AG20443 (cell line): ENCODE data around the gene NTRK2.
A peak's percentile ranks its signal among the peaks of the same experiment; 100 is the strongest.

Experiments
- DNase-seq: peaks from one replicate; pipeline ENCODE4 v3.0.0; 2012; ENCODE audit warnings: low spot score, mixed read lengths

Gene NTRK2

DNA sequence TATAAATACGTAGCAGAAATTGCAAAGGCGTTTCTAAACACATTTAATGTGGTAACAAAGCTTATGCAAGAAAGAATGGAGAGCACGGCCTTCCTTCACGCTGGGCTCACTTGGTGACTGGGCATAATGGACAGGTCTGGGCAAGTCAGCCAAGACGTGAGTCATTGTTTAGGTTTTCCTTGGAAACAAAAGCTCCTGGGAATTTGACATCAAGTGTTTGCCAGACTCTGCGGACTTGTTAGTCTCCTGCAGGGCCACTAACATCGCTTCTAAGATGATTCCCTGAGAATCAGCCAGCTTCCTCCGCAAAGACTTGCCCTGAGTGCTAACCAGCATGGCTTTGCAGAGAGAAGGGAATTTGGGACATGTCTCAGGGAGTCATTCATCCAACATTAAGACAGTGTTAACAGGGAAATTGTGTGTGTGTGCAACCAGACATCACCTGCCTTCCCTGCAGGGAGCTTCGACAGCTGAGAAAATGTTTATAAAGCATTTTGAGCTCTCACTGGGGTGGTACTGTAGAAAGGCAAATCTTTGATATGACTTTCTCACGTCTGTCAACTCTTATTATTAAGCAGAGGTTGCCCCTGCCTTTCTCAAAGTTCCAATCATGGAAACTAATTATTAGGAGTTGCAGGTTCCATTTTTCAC is 182.5 kb downstream of the NTRK2 start:
- DNase-seq, result peak; percentile 82

DNA sequence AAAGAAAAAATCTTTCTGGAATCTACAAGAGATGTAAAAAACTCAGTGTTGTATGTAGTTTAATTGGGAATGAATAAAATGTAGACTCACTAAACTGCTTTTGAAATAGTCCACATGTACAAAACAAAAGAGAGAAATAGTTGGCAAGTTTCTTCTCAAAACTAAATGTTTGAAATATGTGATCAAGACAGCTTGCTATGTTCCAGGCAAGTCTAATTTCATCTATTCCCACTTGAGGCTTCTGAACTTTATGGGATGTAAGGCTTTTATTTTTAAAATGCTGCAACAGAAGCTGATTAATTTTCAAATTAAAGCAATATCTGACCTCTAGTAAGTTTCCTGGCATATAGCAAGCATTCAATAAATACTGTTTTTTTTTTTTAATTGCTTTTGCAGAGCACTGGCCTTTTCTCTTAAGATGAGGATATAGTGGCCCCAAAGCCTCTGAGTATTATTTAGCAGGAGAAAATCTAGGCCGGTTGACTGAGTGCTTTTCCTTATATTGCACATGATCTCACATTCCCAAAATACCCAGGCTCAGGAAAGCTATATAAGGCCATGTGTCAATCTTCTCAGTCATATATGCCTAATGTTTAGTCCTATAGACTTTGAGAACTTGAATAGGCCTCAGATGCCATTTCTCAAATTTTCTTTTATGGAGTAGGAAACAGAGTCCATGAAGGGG is 183.2 kb downstream of the NTRK2 start:
- DNase-seq, result no peak

DNA sequence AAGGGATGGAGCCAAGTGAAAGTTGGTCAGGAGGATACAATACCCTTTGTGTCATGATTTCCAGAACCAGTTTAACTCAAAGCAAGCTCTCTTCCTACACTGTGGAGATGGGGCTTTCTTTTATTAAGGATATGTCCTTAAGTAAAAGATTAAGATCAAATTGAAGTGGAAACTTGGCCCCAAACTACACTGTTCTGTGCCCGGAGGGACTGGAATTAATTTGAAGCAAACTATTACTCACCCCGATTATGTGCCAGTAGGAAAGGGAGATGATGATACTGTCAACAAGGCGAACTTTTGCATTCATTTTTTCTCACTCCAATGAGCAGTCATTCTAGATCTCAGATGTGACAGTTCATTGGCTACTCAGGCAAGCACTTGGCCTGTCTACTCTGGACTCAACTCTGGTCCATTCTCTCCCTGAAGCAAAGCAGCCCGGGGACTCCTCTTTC is 186.7 kb downstream of the NTRK2 start:
- peak; percentile 50 for DNase-seq

DNA sequence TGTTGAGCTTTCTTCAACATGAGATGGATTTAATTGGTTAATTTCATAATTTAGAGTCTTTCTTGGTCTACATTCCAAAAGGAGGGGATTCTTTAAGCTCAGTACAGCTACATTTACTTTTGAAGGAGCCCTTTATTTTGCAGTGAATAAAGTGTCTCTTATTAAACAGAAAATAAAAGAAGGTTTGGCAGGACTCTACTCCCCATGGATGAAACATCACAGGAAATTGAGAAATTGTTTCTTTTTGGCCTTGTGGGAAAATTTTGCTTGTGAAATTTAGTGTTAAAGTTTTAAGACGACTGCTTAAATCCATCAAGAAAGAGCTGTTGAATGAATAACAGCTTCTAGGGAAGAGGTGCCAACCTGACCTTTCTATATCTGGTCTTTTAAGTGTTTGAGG is 187.7 kb downstream of the NTRK2 start:
- peak; percentile 27 for DNase-seq

DNA sequence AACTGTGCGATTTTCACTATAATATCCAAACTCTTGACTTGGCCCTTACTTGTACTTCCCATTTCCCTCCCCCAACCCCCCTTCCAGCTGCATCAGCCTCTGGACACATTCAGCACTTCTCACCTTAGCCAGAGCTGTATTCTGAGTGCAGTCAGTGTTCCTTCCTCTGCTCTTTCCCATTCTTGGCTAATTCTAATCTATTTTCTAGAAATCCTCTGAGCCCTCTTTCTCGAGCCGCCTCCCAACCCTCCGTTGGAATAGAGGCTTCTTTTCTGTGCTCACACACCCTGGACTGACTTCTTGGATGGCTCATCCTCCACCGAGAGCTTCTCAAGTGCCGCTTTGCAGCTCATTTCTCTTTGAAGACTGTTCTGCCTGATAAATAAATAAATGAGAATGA is 188.8 kb downstream of the NTRK2 start:
- no peak for DNase-seq

DNA sequence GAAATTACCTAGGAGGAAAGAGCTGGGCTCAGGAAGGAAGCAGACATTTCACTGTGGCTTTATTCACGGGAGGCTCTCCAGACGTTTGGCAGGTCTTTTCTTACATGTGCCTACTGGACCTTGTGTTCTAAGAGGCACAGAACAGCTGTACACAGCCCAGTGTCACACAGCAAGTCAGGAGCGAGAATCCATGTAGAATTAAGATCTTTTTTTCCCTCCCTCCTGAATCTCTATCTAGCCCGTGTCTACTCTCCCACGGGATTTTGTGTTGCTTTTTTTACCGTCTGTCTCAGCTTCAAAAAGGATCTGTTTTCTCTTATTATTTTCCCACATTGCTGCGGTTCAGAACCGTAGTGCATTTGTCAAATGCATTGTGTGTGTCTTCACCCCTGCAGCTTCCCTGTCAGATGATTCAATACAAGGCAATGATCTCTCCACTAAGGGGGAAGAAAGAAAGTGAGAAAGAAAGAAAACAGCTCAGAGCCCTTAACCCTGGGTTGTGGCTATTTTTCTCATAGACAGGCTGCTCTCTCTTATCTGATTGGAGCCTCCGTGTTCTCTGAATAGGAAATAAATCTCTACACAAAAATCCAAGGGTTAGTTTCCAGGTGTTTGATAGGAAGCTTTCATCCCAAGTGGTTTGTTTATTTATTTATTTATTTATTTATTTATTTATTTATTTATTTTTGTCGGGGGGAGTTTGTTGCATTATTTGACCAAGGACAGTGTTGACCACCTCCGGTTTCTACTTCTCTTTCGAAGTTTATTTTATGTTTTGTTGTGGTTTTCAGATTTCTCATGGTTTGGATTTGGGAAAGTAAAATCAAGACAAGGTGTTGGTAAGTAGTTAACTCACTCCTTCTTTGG is 191.0 kb downstream of the NTRK2 start:
- DNase-seq, result no peak

DNA sequence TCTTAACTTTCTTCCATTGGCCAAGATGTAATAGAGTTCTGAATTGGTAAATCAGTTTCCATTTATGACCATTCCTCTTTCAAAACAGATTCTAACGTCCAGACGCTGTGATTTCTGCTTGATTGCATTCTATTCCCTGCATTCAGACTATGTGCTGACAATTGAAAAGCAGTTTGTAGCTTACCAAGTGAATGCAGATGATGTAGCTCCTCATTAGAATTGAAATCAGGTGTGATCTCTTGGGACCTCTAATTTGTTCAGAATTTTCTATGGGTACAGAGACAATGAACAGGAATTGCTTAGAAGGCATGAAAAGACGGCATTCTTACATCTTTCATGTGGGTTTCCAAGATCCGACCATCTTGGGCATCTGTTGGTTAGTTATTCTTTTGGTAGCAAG is 191.9 kb downstream of the NTRK2 start:
- no peak for DNase-seq

DNA sequence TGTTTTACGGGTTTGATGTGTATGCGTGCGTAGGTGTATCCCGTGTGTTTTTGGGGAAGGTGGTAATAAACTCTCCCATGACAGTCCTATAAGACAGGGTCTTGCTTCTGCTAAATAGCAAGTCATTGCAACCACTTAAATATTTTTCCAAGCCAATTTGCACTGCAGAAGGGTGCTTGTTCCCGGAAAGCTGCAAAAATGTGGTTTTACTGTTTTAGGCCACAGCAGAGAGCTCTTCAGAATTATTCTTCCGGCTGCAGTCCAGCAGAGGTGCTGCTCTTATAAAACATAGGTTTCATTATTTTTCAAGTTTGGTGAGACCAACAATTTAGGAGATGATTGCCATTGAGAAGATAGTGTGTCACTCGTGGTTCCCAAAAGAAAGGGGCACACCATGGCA is 192.8 kb downstream of the NTRK2 start:
- DNase-seq, result no peak

DNA sequence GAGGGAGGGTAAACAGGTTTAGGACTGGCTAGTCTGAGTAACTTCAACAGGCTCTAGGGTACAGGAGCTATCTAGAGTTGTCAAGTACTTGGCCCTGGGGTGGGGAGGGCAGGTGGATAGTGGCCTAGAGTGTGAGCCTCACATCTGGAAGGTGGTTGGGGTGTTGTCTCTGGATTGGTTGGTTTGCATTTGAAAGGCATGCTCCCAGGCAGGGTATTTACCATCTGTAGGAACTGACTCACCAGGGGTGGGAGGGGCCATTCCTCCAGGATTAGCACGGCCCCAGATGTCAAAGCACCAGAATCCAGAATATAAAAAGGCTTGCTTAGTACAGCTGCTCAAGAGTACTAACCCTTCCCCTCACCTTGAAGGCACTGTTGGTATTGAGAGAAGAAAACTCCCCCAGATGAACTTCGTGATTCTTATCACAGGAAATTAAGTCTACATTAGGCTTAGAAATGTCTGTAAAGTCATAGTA is 193.3 kb downstream of the NTRK2 start:
- peak; percentile 85 for DNase-seq

DNA sequence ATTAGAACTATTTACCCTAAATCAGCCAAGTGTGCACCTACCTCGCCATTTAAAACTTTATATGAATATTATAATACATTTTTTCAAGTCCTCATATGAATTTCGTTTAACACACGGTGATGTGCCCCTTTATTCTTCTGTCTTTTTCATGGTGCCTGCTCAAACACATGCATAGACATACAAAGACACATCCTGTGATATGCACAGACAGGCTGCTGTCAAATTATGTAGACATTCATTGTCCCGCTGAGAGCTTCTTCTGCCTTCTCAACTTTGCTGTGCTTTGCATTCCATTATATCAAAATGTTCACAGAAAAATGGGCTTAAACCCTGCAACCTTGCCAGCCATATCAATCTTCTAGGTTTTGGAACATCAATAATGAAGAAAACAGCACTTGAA is 193.8 kb downstream of the NTRK2 start:
- DNase-seq, result no peak

DNA sequence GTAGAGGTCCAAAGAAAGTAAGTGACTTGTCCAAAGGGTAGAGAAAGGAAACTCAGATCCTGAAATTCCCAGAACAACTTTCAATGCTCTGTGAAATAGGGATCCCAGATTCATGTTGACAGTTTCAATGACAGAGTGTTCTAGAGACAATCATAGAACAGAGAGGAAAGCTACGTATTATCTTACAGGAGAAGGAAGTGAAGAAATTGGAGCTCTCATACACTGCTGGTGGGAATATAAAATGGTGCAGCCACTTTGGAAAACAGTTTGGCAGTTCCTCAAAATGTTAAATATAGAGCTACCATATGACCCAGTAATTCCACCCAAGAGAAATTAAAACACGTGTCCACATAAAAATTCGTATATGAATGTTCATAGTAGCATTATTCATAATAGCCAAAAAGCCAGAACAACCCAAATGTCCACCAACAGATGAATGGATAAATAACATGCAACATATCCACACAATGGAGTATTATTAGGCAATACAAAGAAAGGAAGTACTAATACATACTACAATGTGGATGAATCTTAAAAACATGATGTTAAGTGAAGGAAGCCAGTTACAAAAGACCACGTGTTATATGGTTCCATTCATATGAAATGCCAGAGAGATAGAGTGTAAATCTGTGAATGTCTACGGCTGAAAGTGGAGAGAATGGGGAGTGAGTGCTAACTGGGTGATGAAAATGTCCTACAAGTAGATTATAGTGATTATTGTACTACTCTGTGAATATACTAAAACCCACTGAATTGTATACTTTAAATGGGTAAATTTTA is 197.1 kb downstream of the NTRK2 start:
- DNase-seq, result no peak

DNA sequence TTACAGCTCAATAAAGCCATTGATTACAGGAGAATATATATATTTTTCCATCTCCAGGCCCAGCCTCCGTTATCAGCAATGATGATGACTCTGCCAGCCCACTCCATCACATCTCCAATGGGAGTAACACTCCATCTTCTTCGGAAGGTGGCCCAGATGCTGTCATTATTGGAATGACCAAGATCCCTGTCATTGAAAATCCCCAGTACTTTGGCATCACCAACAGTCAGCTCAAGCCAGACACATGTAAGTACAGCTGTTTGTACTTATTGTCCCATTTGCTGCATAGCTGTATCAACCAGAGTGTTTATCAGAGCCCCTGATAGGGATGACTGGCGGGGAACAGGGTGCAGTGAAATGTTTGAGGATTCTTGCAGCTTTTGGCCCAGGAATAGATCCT is 197.7 kb downstream of the NTRK2 start:
- no peak for DNase-seq

DNA sequence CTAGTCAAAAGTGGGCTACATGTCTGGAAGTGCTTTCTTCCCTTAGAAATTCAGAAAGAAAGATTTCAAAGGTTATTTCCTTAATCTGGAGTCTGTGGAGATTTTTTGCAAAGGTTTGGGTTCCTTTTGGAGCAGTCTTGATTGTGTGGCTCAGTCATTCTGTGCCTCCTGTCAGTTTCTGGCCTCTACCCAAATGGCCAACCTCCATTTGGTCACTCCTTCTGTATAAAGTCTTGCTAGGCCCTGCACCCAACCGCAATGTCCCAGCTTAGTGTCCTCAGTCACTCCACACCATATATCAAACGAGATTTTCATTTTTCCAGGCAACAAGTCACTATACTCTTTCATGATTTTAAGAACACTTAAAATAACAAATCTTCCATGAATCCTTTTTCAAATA is 199.6 kb downstream of the NTRK2 start:
- DNase-seq, result no peak

DNA sequence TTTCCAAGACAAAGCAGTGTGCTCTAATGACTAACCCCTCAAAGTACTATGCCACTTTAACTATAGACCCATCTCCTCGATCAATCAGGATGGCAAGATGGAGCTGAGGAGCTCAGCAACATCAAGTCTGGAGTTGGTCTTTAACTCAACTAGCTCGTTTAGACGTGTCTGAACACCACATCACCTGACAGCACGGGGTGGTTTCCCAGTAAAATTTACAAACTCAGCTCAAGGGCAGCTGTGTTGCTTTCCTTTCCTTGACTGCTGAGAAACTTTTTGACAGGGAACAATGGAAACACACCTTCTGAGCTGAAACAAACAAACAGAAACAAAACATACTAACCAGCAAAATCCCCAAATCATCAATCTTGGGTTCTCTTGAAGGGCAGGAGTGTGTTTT is 202.5 kb downstream of the NTRK2 start:
- DNase-seq, result no peak

DNA sequence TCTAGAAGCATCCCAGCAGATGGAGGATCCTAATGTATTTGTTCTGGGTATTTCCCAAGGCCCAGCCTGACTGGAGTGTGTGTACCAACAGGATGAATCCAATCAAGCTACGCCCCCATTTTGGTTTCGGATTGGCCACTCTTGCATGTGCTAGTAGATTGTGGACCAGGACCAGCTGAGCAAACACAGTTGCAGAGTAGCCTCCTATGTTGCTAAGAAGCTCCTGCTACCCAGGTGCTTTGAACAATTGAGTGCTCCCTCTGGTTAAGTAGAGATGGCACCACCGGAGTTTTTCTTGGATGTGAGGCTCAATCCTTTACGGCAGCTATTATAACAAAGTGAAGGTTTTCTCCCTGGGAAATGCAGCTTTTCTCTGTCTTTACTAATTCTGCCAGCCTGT is 204.5 kb downstream of the NTRK2 start:
- no peak for DNase-seq

DNA sequence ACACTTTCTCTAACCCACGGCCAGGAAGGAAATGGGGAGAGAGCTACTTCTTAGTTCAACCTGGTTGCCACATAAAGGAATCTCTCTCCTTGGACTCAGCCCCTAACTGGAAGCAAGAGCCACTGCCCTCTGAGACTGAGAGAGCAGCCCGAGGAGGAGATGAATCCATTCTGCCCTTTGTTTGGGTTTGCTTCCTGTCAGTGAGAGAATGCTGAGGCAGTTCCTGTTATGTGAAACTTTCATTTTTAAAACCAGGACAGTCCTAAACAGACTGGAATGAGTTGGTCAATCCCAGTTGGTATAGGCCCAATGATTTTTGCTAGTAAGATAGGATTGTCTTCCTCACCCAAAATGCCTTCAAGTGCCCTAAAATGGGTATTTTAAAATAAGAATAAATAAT is 205.1 kb downstream of the NTRK2 start:
- DNase-seq, result peak; percentile 23

DNA sequence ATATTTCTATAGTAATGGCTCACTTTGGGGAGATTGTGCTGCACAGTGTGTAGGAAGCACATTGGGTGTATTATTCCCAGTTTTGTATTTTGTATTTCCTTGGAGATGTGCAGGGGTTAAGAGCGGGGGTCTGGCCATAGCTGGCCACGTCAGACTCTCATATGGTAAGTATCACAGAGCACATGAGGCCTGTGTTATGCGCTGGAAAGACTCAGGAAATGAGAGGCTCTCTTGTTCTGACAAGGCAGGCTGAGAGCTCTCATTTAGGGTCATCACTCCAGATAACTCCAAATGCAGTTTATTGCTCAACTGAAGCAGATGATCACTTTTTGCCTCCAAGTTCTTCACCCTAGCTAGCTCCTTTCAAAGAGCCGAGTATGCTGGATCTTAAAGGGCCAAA is 205.7 kb downstream of the NTRK2 start:
- no peak for DNase-seq

DNA sequence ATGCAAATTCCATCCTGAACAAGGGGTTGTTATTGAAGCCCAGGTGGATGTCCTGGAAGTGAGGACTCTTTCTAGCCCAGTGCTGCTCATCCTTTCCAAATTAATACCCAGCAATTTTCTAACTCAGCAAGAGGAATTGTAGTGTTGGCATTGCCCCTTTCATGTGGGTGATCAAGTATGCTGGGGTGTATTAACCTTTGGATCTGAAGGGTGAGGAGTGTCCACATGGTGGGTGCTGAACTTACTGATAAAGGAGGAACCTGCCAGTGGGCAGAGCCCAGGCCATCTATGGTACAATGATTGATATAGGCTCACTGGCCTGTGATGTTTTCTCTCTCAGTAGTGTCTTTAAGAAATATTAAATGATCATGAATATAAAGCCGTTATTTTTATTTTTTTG is 210.1 kb downstream of the NTRK2 start:
- DNase-seq, result no peak

DNA sequence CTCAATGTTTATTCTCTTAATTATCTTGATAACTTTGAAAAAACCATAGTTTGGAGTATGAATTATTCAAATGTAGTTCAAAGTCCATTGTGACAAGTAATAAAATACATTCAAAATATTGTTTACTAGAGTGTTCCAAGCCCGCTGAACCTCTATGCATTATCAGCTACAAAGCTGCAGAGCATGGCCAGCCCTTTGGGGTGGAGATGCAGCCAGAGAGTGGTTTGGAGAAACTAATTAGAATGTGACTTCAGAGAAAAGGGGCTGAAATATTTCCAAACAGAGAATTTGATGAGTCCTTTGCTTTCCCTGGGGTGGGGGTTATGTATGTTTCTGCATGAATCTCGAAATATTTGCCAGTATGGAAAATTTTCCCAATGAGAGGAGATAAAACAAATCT is 211.3 kb downstream of the NTRK2 start:
- no peak for DNase-seq

DNA sequence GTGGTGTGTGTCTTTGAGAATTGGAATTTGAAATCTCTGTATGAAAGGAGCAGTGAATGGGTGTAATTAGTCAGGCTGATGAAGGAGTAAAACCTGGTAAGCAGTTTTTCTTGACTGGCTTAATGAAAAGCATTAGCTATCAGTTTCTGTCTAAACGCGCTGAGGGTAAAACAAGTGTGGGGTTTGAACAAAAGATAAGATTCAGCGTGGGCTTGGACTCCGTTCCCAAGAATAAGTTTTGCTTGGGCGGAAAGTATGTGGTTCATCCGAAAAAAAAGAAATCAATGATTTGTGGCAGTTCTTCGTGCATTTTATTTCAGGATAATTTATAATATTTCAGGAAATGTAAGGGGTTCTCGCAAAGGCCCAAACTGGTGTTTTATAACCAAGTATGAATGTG is 217.3 kb downstream of the NTRK2 start:
- DNase-seq, result no peak

DNA sequence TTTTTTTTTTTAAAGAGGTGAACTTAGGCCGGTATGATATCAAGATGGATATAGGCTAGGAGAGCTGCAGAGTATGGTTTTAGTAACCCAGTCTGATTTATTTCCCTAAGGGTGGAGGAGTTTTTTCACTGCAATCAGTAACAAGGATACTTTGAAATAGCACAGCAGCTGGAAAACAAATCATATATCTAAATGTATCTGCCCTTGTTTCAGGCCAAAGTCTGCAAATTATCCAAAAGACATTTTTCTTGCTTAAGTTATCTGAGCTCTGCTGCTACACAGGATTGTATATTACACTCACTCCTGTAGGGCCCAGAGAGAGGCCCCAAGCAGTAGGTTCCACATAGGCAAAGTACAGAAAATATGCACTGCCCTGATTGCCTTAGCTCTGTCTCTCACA is 222.4 kb downstream of the NTRK2 start:
- DNase-seq, result no peak
